GM23338 (cell line): ENCODE results near the gene GOLGA2. TPM values are rescaled to one million over a fixed set of nuclear protein-coding genes. Genes with fewer than 3 reads are reported as not detected.

Experiments
- ATAC-seq: fragments of 200-7000 bp; cut with Tn5 transposase; 3 replicates; pipeline ENCODE4 v1.9.1; 2020
- DNase-seq: peaks from one replicate; pipeline ENCODE4 v3.0.0-alpha.2; 2015; ENCODE audit warnings: low spot score
- H2AFZ ChIP-seq: fragments of 200-600 bp; sonication (generic); 2 replicates; pipeline ENCODE4 v1.8.0; 2016; ENCODE audit warnings: antibody characterized with exemption, mild to moderate bottlenecking, moderate library complexity
- H3F3A ChIP-seq: fragments of 200-600 bp; sonication (generic); replicated peaks from 2 replicates; pipeline ENCODE4 v1.8.0; 2017; ENCODE audit warnings: antibody characterized with exemption, mixed run types, low read depth
- H3K27ac ChIP-seq: fragments of 200-600 bp; sonication (generic); 2 replicates; pipeline ENCODE4 v1.6.1; 2016; ENCODE audit warnings: low read depth
- H3K27me3 ChIP-seq: fragments of 200-600 bp; sonication (generic); 2 replicates; pipeline ENCODE4 v1.8.0; 2016; ENCODE audit warnings: mild to moderate bottlenecking, mixed run types, moderate library complexity; ENCODE audit not compliant: insufficient read depth
- H3K36me3 ChIP-seq: fragments of 200-600 bp; sonication (generic); 2 replicates; pipeline ENCODE4 v1.8.0; 2016; ENCODE audit warnings: mild to moderate bottlenecking; ENCODE audit not compliant: insufficient read depth
- H3K4me1 ChIP-seq: fragments of 200-600 bp; sonication (generic); 2 replicates; pipeline ENCODE4 v1.8.0; 2016; ENCODE audit warnings: mild to moderate bottlenecking, moderate library complexity; ENCODE audit not compliant: insufficient read depth
- H3K4me2 ChIP-seq: fragments of 200-600 bp; sonication (generic); 2 replicates; pipeline ENCODE4 v1.7.1; 2017; ENCODE audit warnings: mixed run types
- H3K4me3 ChIP-seq: fragments of 200-600 bp; sonication (generic); 2 replicates; pipeline ENCODE4 v1.6.1; 2016; ENCODE audit warnings: mixed run types
- H3K79me2 ChIP-seq: fragments of 200-600 bp; sonication (generic); replicated peaks from 2 replicates; pipeline ENCODE4 v1.8.0; 2017; ENCODE audit warnings: mild to moderate bottlenecking; ENCODE audit not compliant: insufficient read depth
- H3K9me2 ChIP-seq: fragments of 200-600 bp; sonication (generic); 2 replicates; pipeline ENCODE4 v1.8.0; 2017; ENCODE audit not compliant: insufficient read depth
- H4K20me1 ChIP-seq: fragments of 200-600 bp; sonication (generic); replicated peaks from 2 replicates; pipeline ENCODE4 v1.8.0; 2017; ENCODE audit warnings: mild to moderate bottlenecking; ENCODE audit not compliant: insufficient read depth
- H3K27ac Mint-ChIP-seq: 2 replicates; pipeline ENCODE4 v1.8.0; 2020; ENCODE audit warnings: inconsistent platforms, mild to moderate bottlenecking, moderate library complexity, mixed read lengths
- H3K27me3 Mint-ChIP-seq: 3 replicates; pipeline ENCODE4 v1.8.0; 2022; ENCODE audit warnings: low read depth, mild to moderate bottlenecking, moderate library complexity, mixed read lengths, inconsistent platforms; ENCODE audit not compliant: insufficient read depth, poor library complexity
- H3K36me3 Mint-ChIP-seq: 3 replicates; pipeline ENCODE4 v1.8.0; 2021; ENCODE audit warnings: low read depth, mild to moderate bottlenecking, inconsistent platforms, moderate library complexity, mixed read lengths
- H3K4me1 Mint-ChIP-seq: 3 replicates; pipeline ENCODE4 v1.8.0; 2020; ENCODE audit warnings: mild to moderate bottlenecking, inconsistent platforms, mixed read lengths
- H3K4me3 Mint-ChIP-seq: 3 replicates; pipeline ENCODE4 v1.8.0; 2021; ENCODE audit warnings: moderate library complexity, mild to moderate bottlenecking, inconsistent platforms, mixed read lengths
- H3K9me3 Mint-ChIP-seq: 3 replicates; pipeline ENCODE4 v1.8.0; 2020; ENCODE audit warnings: moderate library complexity, mild to moderate bottlenecking, inconsistent platforms, mixed read lengths
- EZH2 ChIP-seq: fragments of 200-600 bp; sonication (generic); IDR thresholded peaks from one replicate; pipeline ENCODE4 v1.8.0; 2017; ENCODE audit warnings: antibody characterized with exemption, mild to moderate bottlenecking, low read depth; ENCODE audit not compliant: unreplicated experiment
- JUNB ChIP-seq: IDR thresholded peaks from one replicate; pipeline ENCODE4 v1.6.1; 2016; ENCODE audit warnings: antibody characterized with exemption; ENCODE audit not compliant: unreplicated experiment
- NANOG ChIP-seq: IDR thresholded peaks from 2 replicates; pipeline ENCODE4 v1.6.1; 2016; ENCODE audit warnings: antibody characterized with exemption, borderline replicate concordance
- STAT1 ChIP-seq: IDR thresholded peaks from one replicate; pipeline ENCODE4 v1.6.1; 2016; ENCODE audit warnings: antibody characterized with exemption; ENCODE audit not compliant: unreplicated experiment
- ZNF114 ChIP-seq: fragments of 250-450 bp; sonication (Bioruptor Pico); IDR thresholded peaks from 2 replicates; pipeline ENCODE4 v1.5.0; 2020; ENCODE audit warnings: mild to moderate bottlenecking, moderate library complexity
- ZNF331 ChIP-seq: fragments of 250-450 bp; sonication (Bioruptor Pico); IDR thresholded peaks from 2 replicates; pipeline ENCODE4 v1.5.0; 2020; ENCODE audit warnings: low read depth, mild to moderate bottlenecking, moderate library complexity
- ZNF462 ChIP-seq: fragments of 250-450 bp; sonication (Bioruptor Pico); IDR thresholded peaks from 2 replicates; pipeline ENCODE4 v1.5.0; 2020; ENCODE audit warnings: mild to moderate bottlenecking, moderate library complexity
- polyA plus RNA-seq: library from polyadenylated mRNA; unstranded; fragments of >200 nt; fragmentation: Nextera tagmentation; extraction: Ambion mirVana; gene quantifications from 2 replicates; pipeline ENCODE4 v1.2.1, GENCODE V29; 2016
- total RNA-seq: library from RNA; depleted of rRNA; stranded (reverse); fragments of >200 nt; shearing (Covaris generic); gene quantifications from 2 replicates; pipeline ENCODE4 v1.2.3, GENCODE V29; 2014
- TF ChIP-seq, protein P1 (sequence below): IDR thresholded peaks from one replicate; pipeline ENCODE4 v1.6.1; 2018; ENCODE audit warnings: antibody characterized with exemption; ENCODE audit not compliant: unreplicated experiment
- TF ChIP-seq, protein P2 (sequence below): IDR thresholded peaks from 2 replicates; pipeline ENCODE4 v1.6.1; 2016; ENCODE audit warnings: antibody characterized with exemption
- TF ChIP-seq, protein P3 (sequence below), 2 experiments: fragments of 200-600 bp in 1 of 2; sonication (generic) in 1 of 2; conservative IDR thresholded peaks; 2 replicates each; pipeline versions ENCODE4 v1.5.1 to v1.6.1; 2016 to 2017; ENCODE audit warnings: antibody characterized with exemption in 2 of 2, low read depth in 2 of 2, mild to moderate bottlenecking in 2 of 2, moderate library complexity in 1 of 2

Gene GOLGA2
- total and polyA plus RNA-seq, 2 experiments from 2014 or later = 32.6 to 48.4 TPM

DNA sequence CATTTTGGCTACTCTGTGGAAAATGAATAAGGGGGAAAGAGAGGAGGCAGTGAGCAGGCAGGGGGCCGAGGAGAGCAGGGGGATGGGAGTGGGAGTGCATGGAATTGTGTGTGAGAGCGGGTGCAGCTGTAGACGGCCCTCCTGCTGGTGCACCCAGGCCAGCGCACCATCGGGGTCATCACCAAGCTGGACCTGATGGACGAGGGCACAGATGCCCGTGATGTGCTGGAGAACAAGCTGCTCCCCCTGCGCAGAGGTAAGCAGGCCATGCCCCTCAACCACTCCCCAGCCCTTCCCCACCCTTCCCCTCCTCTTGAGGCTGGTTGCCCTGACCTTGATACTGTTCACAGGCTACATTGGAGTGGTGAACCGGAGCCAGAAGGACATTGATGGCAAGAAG lies 56.0 kb downstream of the GOLGA2 start:
- H4K20me1 ChIP-seq = no peaks in the 10 kb centered on the region; the same call in 1 of the 2 replicates
- H3K27me3 Mint-ChIP-seq = peaks cover 15% of the 10 kb centered on the region
- TF ChIP-seq ZNF114 (CRISPR knock-in tag) = no peak
- TF ChIP-seq STAT1 = no peak
- no peak for TF ChIP-seq NANOG
- no peak for TF ChIP-seq EZH2
- no peak for TF ChIP-seq ZNF331 (CRISPR knock-in tag)
- TF ChIP-seq, protein P1, sequence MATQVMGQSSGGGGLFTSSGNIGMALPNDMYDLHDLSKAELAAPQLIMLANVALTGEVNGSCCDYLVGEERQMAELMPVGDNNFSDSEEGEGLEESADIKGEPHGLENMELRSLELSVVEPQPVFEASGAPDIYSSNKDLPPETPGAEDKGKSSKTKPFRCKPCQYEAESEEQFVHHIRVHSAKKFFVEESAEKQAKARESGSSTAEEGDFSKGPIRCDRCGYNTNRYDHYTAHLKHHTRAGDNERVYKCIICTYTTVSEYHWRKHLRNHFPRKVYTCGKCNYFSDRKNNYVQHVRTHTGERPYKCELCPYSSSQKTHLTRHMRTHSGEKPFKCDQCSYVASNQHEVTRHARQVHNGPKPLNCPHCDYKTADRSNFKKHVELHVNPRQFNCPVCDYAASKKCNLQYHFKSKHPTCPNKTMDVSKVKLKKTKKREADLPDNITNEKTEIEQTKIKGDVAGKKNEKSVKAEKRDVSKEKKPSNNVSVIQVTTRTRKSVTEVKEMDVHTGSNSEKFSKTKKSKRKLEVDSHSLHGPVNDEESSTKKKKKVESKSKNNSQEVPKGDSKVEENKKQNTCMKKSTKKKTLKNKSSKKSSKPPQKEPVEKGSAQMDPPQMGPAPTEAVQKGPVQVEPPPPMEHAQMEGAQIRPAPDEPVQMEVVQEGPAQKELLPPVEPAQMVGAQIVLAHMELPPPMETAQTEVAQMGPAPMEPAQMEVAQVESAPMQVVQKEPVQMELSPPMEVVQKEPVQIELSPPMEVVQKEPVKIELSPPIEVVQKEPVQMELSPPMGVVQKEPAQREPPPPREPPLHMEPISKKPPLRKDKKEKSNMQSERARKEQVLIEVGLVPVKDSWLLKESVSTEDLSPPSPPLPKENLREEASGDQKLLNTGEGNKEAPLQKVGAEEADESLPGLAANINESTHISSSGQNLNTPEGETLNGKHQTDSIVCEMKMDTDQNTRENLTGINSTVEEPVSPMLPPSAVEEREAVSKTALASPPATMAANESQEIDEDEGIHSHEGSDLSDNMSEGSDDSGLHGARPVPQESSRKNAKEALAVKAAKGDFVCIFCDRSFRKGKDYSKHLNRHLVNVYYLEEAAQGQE = no peak
- no peak for TF ChIP-seq JUNB
- TF ChIP-seq, protein P2, sequence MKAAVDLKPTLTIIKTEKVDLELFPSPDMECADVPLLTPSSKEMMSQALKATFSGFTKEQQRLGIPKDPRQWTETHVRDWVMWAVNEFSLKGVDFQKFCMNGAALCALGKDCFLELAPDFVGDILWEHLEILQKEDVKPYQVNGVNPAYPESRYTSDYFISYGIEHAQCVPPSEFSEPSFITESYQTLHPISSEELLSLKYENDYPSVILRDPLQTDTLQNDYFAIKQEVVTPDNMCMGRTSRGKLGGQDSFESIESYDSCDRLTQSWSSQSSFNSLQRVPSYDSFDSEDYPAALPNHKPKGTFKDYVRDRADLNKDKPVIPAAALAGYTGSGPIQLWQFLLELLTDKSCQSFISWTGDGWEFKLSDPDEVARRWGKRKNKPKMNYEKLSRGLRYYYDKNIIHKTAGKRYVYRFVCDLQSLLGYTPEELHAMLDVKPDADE = no peak
- TF ChIP-seq, protein P3, sequence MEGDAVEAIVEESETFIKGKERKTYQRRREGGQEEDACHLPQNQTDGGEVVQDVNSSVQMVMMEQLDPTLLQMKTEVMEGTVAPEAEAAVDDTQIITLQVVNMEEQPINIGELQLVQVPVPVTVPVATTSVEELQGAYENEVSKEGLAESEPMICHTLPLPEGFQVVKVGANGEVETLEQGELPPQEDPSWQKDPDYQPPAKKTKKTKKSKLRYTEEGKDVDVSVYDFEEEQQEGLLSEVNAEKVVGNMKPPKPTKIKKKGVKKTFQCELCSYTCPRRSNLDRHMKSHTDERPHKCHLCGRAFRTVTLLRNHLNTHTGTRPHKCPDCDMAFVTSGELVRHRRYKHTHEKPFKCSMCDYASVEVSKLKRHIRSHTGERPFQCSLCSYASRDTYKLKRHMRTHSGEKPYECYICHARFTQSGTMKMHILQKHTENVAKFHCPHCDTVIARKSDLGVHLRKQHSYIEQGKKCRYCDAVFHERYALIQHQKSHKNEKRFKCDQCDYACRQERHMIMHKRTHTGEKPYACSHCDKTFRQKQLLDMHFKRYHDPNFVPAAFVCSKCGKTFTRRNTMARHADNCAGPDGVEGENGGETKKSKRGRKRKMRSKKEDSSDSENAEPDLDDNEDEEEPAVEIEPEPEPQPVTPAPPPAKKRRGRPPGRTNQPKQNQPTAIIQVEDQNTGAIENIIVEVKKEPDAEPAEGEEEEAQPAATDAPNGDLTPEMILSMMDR (conservative IDR thresholded peaks at IDR 0.05; ENCODE audit: low read depth in 2 of 2) = no peak
- TF ChIP-seq ZNF462 = no peak
- H3K27ac ChIP-seq = no peak overlapping the region
- 0 out of 2 replicates have a peak, but pooled peaks cover 6% of the 10 kb centered on the region for H3K36me3 ChIP-seq
- H3K27me3 ChIP-seq = no peaks in the 10 kb centered on the region
- peaks cover 9% of the 10 kb centered on the region for H3K4me1 Mint-ChIP-seq
- peaks cover 24% of the 10 kb centered on the region for H3K36me3 Mint-ChIP-seq
- no peak overlapping the region for H3K4me3 Mint-ChIP-seq
- H3K4me2 ChIP-seq = no peak overlapping the region
- no peaks in the 10 kb centered on the region for H3K9me2 ChIP-seq
- DNase-seq (no peak), ATAC-seq (no peak)
- H3F3A ChIP-seq = peaks cover 3% of the 10 kb centered on the region
- peaks cover 3% of the 10 kb centered on the region; the same call in 1 of the 2 replicates for H3K4me1 ChIP-seq
- H3K4me3 ChIP-seq = no peak overlapping the region
- no peak overlapping the region for H3K27ac Mint-ChIP-seq
- no peak overlapping the region for H2AFZ ChIP-seq
- no peaks in the 10 kb centered on the region for H3K9me3 Mint-ChIP-seq
- no peaks in the 10 kb centered on the region for H3K79me2 ChIP-seq
